H1 (cell line): ENCODE data around the gene LITAFD. TPM values are rescaled to one million over a fixed set of nuclear protein-coding genes. Genes with fewer than 3 reads are reported as not detected.

ENCODE experiments used
- CTCF ChIA-PET: fragments of 300-600 bp; sonication (Branson Sonifier 250); formaldehyde crosslinking; loops from one replicate; lab custom pipeline; 2021; ENCODE audit not compliant: partially characterized antibody; lab: Charles Lee
- POLR2A ChIA-PET: fragments of 300-600 bp; sonication (Branson Sonifier 250); formaldehyde crosslinking; loops from one replicate; lab custom pipeline; 2021; ENCODE audit warnings: inconsistent platforms; ENCODE audit not compliant: partially characterized antibody; lab: Charles Lee
- DNase-seq, 2 experiments: peaks; one replicate each; pipeline versions ENCODE4 v3.0.0 to v3.0.0-alpha.2; 2010 to 2022; ENCODE audit warnings: low spot score in 2 of 2, low read depth in 1 of 2, mixed read lengths in 1 of 2
- FAIRE-seq: peaks from 2 replicates; lab custom pipeline; 2011; peaks lifted over from hg19 to GRCh38; lab: Jason Lieb, UNC
- H2AFZ ChIP-seq: 2 replicates; pipeline ENCODE4 v1.8.1; 2012; ENCODE audit warnings: low read length, inconsistent platforms
- H2AK5ac ChIP-seq: 2 replicates; pipeline ENCODE4 v1.6.1; 2013; ENCODE audit warnings: low read depth, low read length
- H2BK120ac ChIP-seq: replicated peaks from 2 replicates; pipeline ENCODE3; 2013; ENCODE audit warnings: low read depth, low read length, inconsistent platforms
- H2BK12ac ChIP-seq: 2 replicates; pipeline ENCODE4 v1.6.1; 2013; ENCODE audit warnings: low read depth, low read length
- H2BK15ac ChIP-seq: 2 replicates; pipeline ENCODE4 v1.6.1; 2013; ENCODE audit warnings: low read length
- H2BK20ac ChIP-seq: 2 replicates; pipeline ENCODE4 v1.6.1; 2013; ENCODE audit warnings: low read length
- H2BK5ac ChIP-seq: 2 replicates; pipeline ENCODE4 v1.6.1; 2013; ENCODE audit warnings: low read depth, low read length
- H3K14ac ChIP-seq: 2 replicates; pipeline ENCODE4 v1.6.1; 2013; ENCODE audit warnings: inconsistent platforms; ENCODE audit not compliant: insufficient read length
- H3K18ac ChIP-seq: 2 replicates; pipeline ENCODE4 v1.6.1; 2013; ENCODE audit warnings: low read length; ENCODE audit errors: extremely low read depth
- H3K23ac ChIP-seq: 2 replicates; pipeline ENCODE4 v1.6.1; 2013; ENCODE audit warnings: inconsistent platforms; ENCODE audit not compliant: insufficient read length
- H3K23me2 ChIP-seq: 2 replicates; pipeline ENCODE4 v1.6.1; 2013; ENCODE audit warnings: low read depth, low read length
- H3K27ac ChIP-seq: 2 replicates; pipeline ENCODE4 v1.6.1; 2011; ENCODE audit warnings: low read depth, low read length, inconsistent platforms
- H3K27me3 ChIP-seq, 4 experiments: replicated peaks in 1 of 4; 1 replicate in 1 of 4; 2 replicates in 3 of 4; pipeline versions ENCODE4 v1.6.1 to v1.8.1; 2011 to 2013; ENCODE audit warnings: low read length in 3 of 4, mild to moderate bottlenecking in 3 of 4, inconsistent platforms in 2 of 4, mixed read lengths in 2 of 4, moderate library complexity in 1 of 4; ENCODE audit not compliant: control insufficient read depth in 3 of 4, insufficient read depth in 3 of 4; ENCODE audit errors: extremely low read depth in 1 of 4
- H3K36me3 ChIP-seq, 4 experiments: 2 replicates each; pipeline versions ENCODE4 v1.6.1 to v1.8.1; 2011 to 2013; ENCODE audit warnings: mild to moderate bottlenecking in 4 of 4, low read length in 3 of 4, moderate library complexity in 2 of 4, control low read depth in 1 of 4, inconsistent platforms in 1 of 4; ENCODE audit not compliant: insufficient read depth in 4 of 4, control insufficient read depth in 2 of 4
- H3K4ac ChIP-seq: replicated peaks from 2 replicates; pipeline ENCODE3; 2013; ENCODE audit warnings: low read length, low read depth, mixed read lengths, inconsistent platforms; ENCODE audit not compliant: insufficient read length
- H3K4me1 ChIP-seq, 4 experiments: replicated peaks in 1 of 4; 1 replicate in 1 of 4; 2 replicates in 3 of 4; pipeline versions ENCODE4 v1.6.1 to v1.8.1; 2011 to 2013; ENCODE audit warnings: low read length in 3 of 4, inconsistent platforms in 2 of 4, mixed read lengths in 1 of 4; ENCODE audit not compliant: insufficient read depth in 4 of 4, control insufficient read depth in 3 of 4
- H3K4me2 ChIP-seq, 2 experiments: 2 replicates each; pipeline versions ENCODE4 v1.6.1 to v1.8.1; 2011 to 2013; ENCODE audit warnings: low read depth in 2 of 2, low read length in 2 of 2, control low read depth in 1 of 2, inconsistent platforms in 1 of 2, mild to moderate bottlenecking in 1 of 2; ENCODE audit not compliant: insufficient read depth in 1 of 2
- H3K4me3 ChIP-seq, 4 experiments: fragments of 200-600, 300-600 bp in 1 of 4; sonication (generic), shearing (Covaris generic), sonication (Bioruptor Twin) in 1 of 4; 2 replicates each; pipeline versions ENCODE4 v1.5.1 to v1.8.1; 2011 to 2016; ENCODE audit warnings: low read length in 4 of 4, low read depth in 3 of 4, control low read depth in 2 of 4, inconsistent platforms in 2 of 4, mild to moderate bottlenecking in 2 of 4, mixed read lengths in 1 of 4, moderate library complexity in 1 of 4; ENCODE audit not compliant: insufficient read depth in 2 of 4; ENCODE audit errors: extremely low read depth in 1 of 4
- H3K56ac ChIP-seq: replicated peaks from 2 replicates; pipeline ENCODE3; 2013; ENCODE audit warnings: low read depth, mild to moderate bottlenecking, mixed read lengths, low read length, inconsistent platforms; ENCODE audit not compliant: insufficient read length
- H3K79me1 ChIP-seq: 2 replicates; pipeline ENCODE4 v1.6.1; 2013; ENCODE audit warnings: low read depth, low read length, control low read depth
- H3K79me2 ChIP-seq, 2 experiments: 2 replicates each; pipeline versions ENCODE4 v1.6.1 to v1.8.1; 2012 to 2013; ENCODE audit warnings: low read length in 2 of 2, mild to moderate bottlenecking in 2 of 2, inconsistent platforms in 1 of 2; ENCODE audit not compliant: insufficient read depth in 2 of 2, control insufficient read depth in 1 of 2
- H3K9ac ChIP-seq, 4 experiments: replicated peaks in 1 of 4; 1 replicate in 1 of 4; 2 replicates in 3 of 4; pipeline versions ENCODE4 v1.6.1 to v1.8.1; 2011 to 2013; ENCODE audit warnings: low read depth in 3 of 4, low read length in 3 of 4, control low read depth in 2 of 4, mild to moderate bottlenecking in 2 of 4, moderate library complexity in 2 of 4, inconsistent platforms in 1 of 4; ENCODE audit errors: extremely low read depth in 1 of 4
- H3K9me3 ChIP-seq, 2 experiments: 2 replicates each; pipeline versions ENCODE4 v1.6.1 to v1.8.1; 2012 to 2013; ENCODE audit warnings: mild to moderate bottlenecking in 2 of 2, moderate library complexity in 2 of 2, control low read depth in 1 of 2, inconsistent platforms in 1 of 2, low read depth in 1 of 2, low read length in 1 of 2, mixed read lengths in 1 of 2; ENCODE audit not compliant: insufficient read depth in 2 of 2
- H4K20me1 ChIP-seq, 2 experiments: replicated peaks in 1 of 2; 2 replicates each; pipeline versions ENCODE3 to v1.8.1; 2011 to 2013; ENCODE audit warnings: inconsistent platforms in 2 of 2, low read length in 2 of 2, mild to moderate bottlenecking in 1 of 2; ENCODE audit not compliant: insufficient read depth in 2 of 2, control insufficient read depth in 1 of 2
- H4K5ac ChIP-seq: 2 replicates; pipeline ENCODE4 v1.6.1; 2013; ENCODE audit warnings: low read length, low read depth, mixed read lengths, inconsistent platforms; ENCODE audit not compliant: insufficient read length
- H4K8ac ChIP-seq: 2 replicates; pipeline ENCODE4 v1.8.0; 2013; ENCODE audit warnings: mild to moderate bottlenecking, moderate library complexity, low read length, inconsistent platforms; ENCODE audit not compliant: insufficient read depth; ENCODE audit errors: extremely low read depth
- H4K91ac ChIP-seq: replicated peaks from 2 replicates; pipeline ENCODE3; 2013; ENCODE audit warnings: low read length, mixed read lengths, inconsistent platforms; ENCODE audit not compliant: insufficient read length
- SIRT6 ChIP-seq: IDR thresholded peaks from one replicate; pipeline ENCODE4 v1.7.1; 2012; ENCODE audit warnings: low read length, inconsistent platforms
- WGBS, 2 experiments: shearing (Covaris generic) in 1 of 2; methylation state at CpG; one replicate each; pipeline versions ENCODE4 v1.1.6 to v1.1.7; 2013 to 2015; ENCODE audit warnings: low lambda C conversion rate in 2 of 2, mixed read lengths in 2 of 2, inconsistent platforms in 1 of 2, low coverage in 1 of 2, missing lambda C conversion rate in 1 of 2; ENCODE audit not compliant: insufficient replicate concordance in 2 of 2, insufficient coverage in 1 of 2, insufficient read length in 1 of 2; ENCODE audit errors: extremely low coverage in 1 of 2, missing lambda C conversion rate in 1 of 2; 5-methylcytosine and 5-hydroxymethylcytosine counted together
- polyA plus RNA-seq, 7 experiments: library from polyadenylated mRNA; depleted of rRNA in 3 of 7; stranded (reverse) in 5 of 7; unstranded in 2 of 7; fragments of >200 nt in 5 of 7; fragments of 200-250 nt in 2 of 7; gene quantifications; 1 replicate in 5 of 7; 2 replicates in 1 of 7; 4 replicates in 1 of 7; pipeline versions ENCODE4 v1.2.1 to v1.2.3, GENCODE V29; 2011 to 2013; ENCODE audit warnings: missing spikeins in 2 of 7, mixed read lengths in 2 of 7
- total RNA-seq: library from RNA; stranded (reverse); fragmentation: NEBNext Ultra II Directional; extraction: Animal tissue kit (Norgen Biotek cat#: 25700); gene quantifications from 2 replicates; pipeline ENCODE4 v1.2.1, GENCODE V29; 2021
- TF ChIP-seq, protein P1 (sequence below): IDR thresholded peaks from 2 replicates; pipeline ENCODE4 v1.6.1; 2012; ENCODE audit warnings: inconsistent platforms

The LITAFD gene
- total and polyA plus RNA-seq, 2 of the 8 experiments (the other 6 are each of a cell fraction or from before 2014, with no cell fraction given) = not detected

GRCh38 chr16:8832717-8833105, 49.4 kb upstream of the LITAFD start:
- peak overlapping the region; percentile 90 for H3K27ac ChIP-seq
- peak overlapping the region in 3 of 4 experiments; percentile 59 to 79 (median 76); a peak in 6 of 7 replicates for H3K9ac ChIP-seq
- TF ChIP-seq, protein P1, sequence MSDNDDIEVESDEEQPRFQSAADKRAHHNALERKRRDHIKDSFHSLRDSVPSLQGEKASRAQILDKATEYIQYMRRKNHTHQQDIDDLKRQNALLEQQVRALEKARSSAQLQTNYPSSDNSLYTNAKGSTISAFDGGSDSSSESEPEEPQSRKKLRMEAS = peak; percentile 30
- no peak for TF ChIP-seq SIRT6
- ChIA-PET POLR2A (interaction anchor here (0.7 to 5.0 kb wide), 11 partner anchors 10 to 150 kb away, joined by 3 to 54 read pairs (median 12); partner anchors contain the start of genes CARHSP1 and LITAFD), CTCF (interaction anchor here (1.7 kb wide), 1 partner anchor 42 kb away, joined by 4 read pairs; no protein-coding TSS in a partner anchor)
- H3K36me3 ChIP-seq = peaks cover 0 to 18% (median 4%) of the 10 kb centered on the region in 4 experiments; a peak in 3 of 8 replicates
- FAIRE-seq (no peak), DNase-seq (no peak)
- WGBS, 2 experiments = 58% methylated on average over 16 of the region's 16 CpGs; no CpG with 5 or more reads in 1 of the 2 experiments
- H2BK15ac ChIP-seq = no peak overlapping the region
- peaks cover 12 to 25% (median 21%) of the 10 kb centered on the region in 4 experiments for H3K4me1 ChIP-seq
- H2BK120ac ChIP-seq = peak overlapping the region; percentile 93
- peak overlapping the region; percentile 86 for H3K4ac ChIP-seq
- peak overlapping the region; percentile 98 for H4K5ac ChIP-seq
- H3K9me3 ChIP-seq = no peaks in the 10 kb centered on the region
- H4K20me1 ChIP-seq = no peaks in the 10 kb centered on the region
- H2AK5ac ChIP-seq = peak overlapping the region; percentile 99; the same call in 1 of the 2 replicates
- H2BK12ac ChIP-seq = peak overlapping the region; percentile 91
- H3K79me1 ChIP-seq = no peaks in the 10 kb centered on the region; the same call in 1 of the 2 replicates
- peak overlapping the region; percentile 99 for H4K91ac ChIP-seq
- H3K4me3 ChIP-seq = peak overlapping the region in 1 of 4 experiments; percentile 36; a peak in 1 of 8 replicates
- H3K23ac ChIP-seq = no peak overlapping the region
- H3K79me2 ChIP-seq = peaks cover 0 to 12% of the 10 kb centered on the region in 2 experiments; a peak in 1 of 4 replicates
- no peaks in the 10 kb centered on the region for H3K23me2 ChIP-seq
- H4K8ac ChIP-seq = peak overlapping the region; percentile 81; the same call in 1 of the 2 replicates
- peak overlapping the region; percentile 77 for H2BK20ac ChIP-seq
- H3K14ac ChIP-seq = peak overlapping the region; percentile 8
- peak overlapping the region; percentile 98 for H3K18ac ChIP-seq
- no peaks in the 10 kb centered on the region for H3K27me3 ChIP-seq
- peak overlapping the region; percentile 97 for H2BK5ac ChIP-seq
- H2AFZ ChIP-seq = no peak overlapping the region
- peak overlapping the region; percentile 63 for H3K56ac ChIP-seq
- H3K4me2 ChIP-seq = peak overlapping the region; percentile 61 to 72
